ENCODE results near the gene TRIM34.

The TRIM34 gene

DNA sequence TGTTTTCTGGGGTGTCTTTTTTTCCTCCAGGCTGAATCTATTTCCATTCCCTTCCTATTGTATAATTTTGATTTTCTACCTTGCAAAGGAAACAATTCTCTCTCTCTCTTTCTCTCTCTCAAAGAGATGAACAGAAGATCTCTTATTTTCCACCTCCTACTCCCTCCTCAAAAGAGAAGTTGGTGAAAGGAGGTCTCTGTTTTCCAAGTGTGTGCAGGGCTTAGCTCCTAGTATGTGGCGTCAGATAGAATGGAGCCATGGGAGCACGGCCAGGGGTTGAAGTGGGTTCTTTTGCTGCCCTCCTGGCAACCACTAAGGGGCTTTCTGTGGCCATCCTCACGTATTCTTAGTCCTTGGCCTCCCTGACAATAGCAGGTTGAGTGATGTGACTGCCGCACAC is 480 bp downstream of the TRIM34 start:
- Histone ChIP-seq H3K9ac (ENCODE audit: low read length) (no peak overlapping the region), H3K56ac (ENCODE audit: low read length) (no peak overlapping the region), H3K36me3 (ENCODE audit: control insufficient read depth, insufficient read depth, low read length) (no peaks in the 10 kb centered on the region), H2BK5ac (ENCODE audit: low read length) (no peak overlapping the region), H3K4me2 (ENCODE audit: low read length) (no peak overlapping the region), H3K4me1 (ENCODE audit: control insufficient read depth, low read depth, low read length) (no peaks in the 10 kb centered on the region), H3K4ac (ENCODE audit: low read depth, low read length) (no peak overlapping the region), H4K5ac (ENCODE audit: low read length) (no peak overlapping the region), H2AK5ac (ENCODE audit: low read length) (no peak overlapping the region), H4K8ac (ENCODE audit: low read depth, low read length) (no peak overlapping the region), H3K18ac (ENCODE audit: low read length) (no peak overlapping the region), H3K27ac (ENCODE audit: low read depth, low read length) (no peak overlapping the region), H3K27me3 (ENCODE audit: insufficient read depth, low read length, poor library complexity) (no peaks in the 10 kb centered on the region), H3K23ac (ENCODE audit: low read length) (no peak overlapping the region), H2BK120ac (ENCODE audit: low read depth, low read length) (no peak overlapping the region), H3K79me1 (ENCODE audit: low read length) (no peaks in the 10 kb centered on the region), H3K79me2 (ENCODE audit: control insufficient read depth, insufficient read depth, low read length) (no peaks in the 10 kb centered on the region), H3K4me3 (ENCODE audit: low read length) (no peak overlapping the region), H2BK15ac (replicated peaks; ENCODE audit: low read depth) (no peak overlapping the region)
- no CpG with 5 or more reads among the region's 4 CpGs for WGBS (ENCODE audit: extremely low coverage, insufficient coverage, low lambda C conversion rate)
- DNase-seq: no peak

DNA sequence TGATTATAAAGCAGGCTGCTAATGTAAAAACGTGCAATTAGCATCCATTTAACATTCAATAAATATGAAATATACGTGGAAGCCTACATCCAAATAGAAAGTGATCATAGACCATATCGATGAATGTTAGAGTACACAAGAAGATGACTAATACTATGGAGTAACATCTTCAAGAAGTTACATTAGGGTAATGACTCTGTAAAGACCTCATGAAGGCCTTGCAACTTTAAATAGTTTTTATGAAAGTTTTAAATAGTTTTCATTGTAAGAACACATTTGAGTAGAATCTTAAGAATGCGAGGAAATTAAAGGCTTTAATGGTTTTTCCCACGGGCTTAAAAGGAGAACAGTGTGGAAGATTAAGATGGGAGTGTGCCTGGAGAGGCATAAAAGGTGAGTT is 1.4 kb downstream of the TRIM34 start:
- no CpG with 5 or more reads among the region's 5 CpGs for WGBS (ENCODE audit: extremely low coverage, insufficient coverage, low lambda C conversion rate)
- Histone ChIP-seq H3K4me3 (ENCODE audit: low read length) (no peak overlapping the region), H3K79me2 (ENCODE audit: control insufficient read depth, insufficient read depth, low read length) (no peaks in the 10 kb centered on the region), H3K4me2 (ENCODE audit: low read length) (no peak overlapping the region), H3K79me1 (ENCODE audit: low read length) (no peaks in the 10 kb centered on the region), H2BK120ac (ENCODE audit: low read depth, low read length) (no peak overlapping the region), H2BK15ac (replicated peaks; ENCODE audit: low read depth) (no peak overlapping the region), H3K23ac (ENCODE audit: low read length) (no peak overlapping the region), H4K8ac (ENCODE audit: low read depth, low read length) (no peak overlapping the region), H3K27me3 (ENCODE audit: insufficient read depth, low read length, poor library complexity) (no peaks in the 10 kb centered on the region), H4K5ac (ENCODE audit: low read length) (no peak overlapping the region), H3K4ac (ENCODE audit: low read depth, low read length) (no peak overlapping the region), H2BK5ac (ENCODE audit: low read length) (no peak overlapping the region), H3K18ac (ENCODE audit: low read length) (no peak overlapping the region), H2AK5ac (ENCODE audit: low read length) (no peak overlapping the region), H3K27ac (ENCODE audit: low read depth, low read length) (no peak overlapping the region), H3K4me1 (ENCODE audit: control insufficient read depth, low read depth, low read length) (no peaks in the 10 kb centered on the region), H3K36me3 (ENCODE audit: control insufficient read depth, insufficient read depth, low read length) (no peaks in the 10 kb centered on the region), H3K9ac (ENCODE audit: low read length) (no peak overlapping the region), H3K56ac (ENCODE audit: low read length) (no peak overlapping the region)
- no peak for DNase-seq

DNA sequence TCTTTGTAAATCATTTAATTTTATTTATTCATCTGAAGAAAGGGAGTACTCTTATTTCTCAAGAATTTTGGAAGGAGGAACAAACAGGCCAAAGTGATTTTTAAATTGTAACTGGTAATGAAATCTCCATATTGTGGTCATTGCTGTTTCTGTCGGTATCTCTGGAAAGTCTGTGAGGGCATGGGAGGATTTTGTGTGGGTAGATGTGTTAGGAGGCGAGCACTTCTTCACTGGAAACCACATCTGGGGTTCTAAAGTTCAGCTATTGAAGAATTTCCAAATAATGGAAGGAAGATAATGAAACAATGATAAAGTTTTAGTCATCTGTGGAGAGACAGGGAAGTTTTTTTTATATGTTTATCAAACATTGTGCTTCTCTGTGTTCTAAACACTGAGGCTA is 6.6 kb downstream of the TRIM34 start:
- Histone ChIP-seq H3K79me2 (ENCODE audit: control insufficient read depth, insufficient read depth, low read length) (no peaks in the 10 kb centered on the region), H3K36me3 (ENCODE audit: control insufficient read depth, insufficient read depth, low read length) (no peaks in the 10 kb centered on the region), H4K5ac (ENCODE audit: low read length) (no peak overlapping the region), H3K4me1 (ENCODE audit: control insufficient read depth, low read depth, low read length) (no peaks in the 10 kb centered on the region), H3K56ac (ENCODE audit: low read length) (no peak overlapping the region), H2BK120ac (ENCODE audit: low read depth, low read length) (no peak overlapping the region), H3K18ac (ENCODE audit: low read length) (no peak overlapping the region), H3K27ac (ENCODE audit: low read depth, low read length) (no peak overlapping the region), H2AK5ac (ENCODE audit: low read length) (no peak overlapping the region), H3K4me2 (ENCODE audit: low read length) (no peak overlapping the region), H3K9ac (ENCODE audit: low read length) (no peak overlapping the region), H3K23ac (ENCODE audit: low read length) (no peak overlapping the region), H3K4ac (ENCODE audit: low read depth, low read length) (no peak overlapping the region), H2BK15ac (replicated peaks; ENCODE audit: low read depth) (no peak overlapping the region), H3K79me1 (ENCODE audit: low read length) (no peaks in the 10 kb centered on the region), H4K8ac (ENCODE audit: low read depth, low read length) (no peak overlapping the region), H2BK5ac (ENCODE audit: low read length) (no peak overlapping the region), H3K27me3 (ENCODE audit: insufficient read depth, low read length, poor library complexity) (no peaks in the 10 kb centered on the region), H3K4me3 (ENCODE audit: low read length) (no peak overlapping the region)
- no CpG with 5 or more reads among the region's 2 CpGs for WGBS (ENCODE audit: extremely low coverage, insufficient coverage, low lambda C conversion rate)
- DNase-seq: no peak

- WGBS (ENCODE audit: extremely low coverage, insufficient coverage, low lambda C conversion rate): no CpG with 5 or more reads among the region's 5 CpGs
- Histone ChIP-seq H3K4me3 (ENCODE audit: low read length) (no peak overlapping the region), H3K36me3 (ENCODE audit: control insufficient read depth, insufficient read depth, low read length) (no peaks in the 10 kb centered on the region), H3K79me2 (ENCODE audit: control insufficient read depth, insufficient read depth, low read length) (no peaks in the 10 kb centered on the region), H3K56ac (ENCODE audit: low read length) (no peak overlapping the region), H3K9ac (ENCODE audit: low read length) (no peak overlapping the region), H4K8ac (ENCODE audit: low read depth, low read length) (no peak overlapping the region), H3K4me1 (ENCODE audit: control insufficient read depth, low read depth, low read length) (no peaks in the 10 kb centered on the region), H3K79me1 (ENCODE audit: low read length) (no peaks in the 10 kb centered on the region), H3K4me2 (ENCODE audit: low read length) (no peak overlapping the region), H2AK5ac (ENCODE audit: low read length) (no peak overlapping the region), H2BK120ac (ENCODE audit: low read depth, low read length) (no peak overlapping the region), H3K27me3 (ENCODE audit: insufficient read depth, low read length, poor library complexity) (no peaks in the 10 kb centered on the region), H2BK15ac (replicated peaks; ENCODE audit: low read depth) (no peak overlapping the region), H2BK5ac (ENCODE audit: low read length) (no peak overlapping the region), H3K4ac (ENCODE audit: low read depth, low read length) (no peak overlapping the region), H3K23ac (ENCODE audit: low read length) (no peak overlapping the region), H4K5ac (ENCODE audit: low read length) (no peak overlapping the region), H3K27ac (ENCODE audit: low read depth, low read length) (no peak overlapping the region), H3K18ac (ENCODE audit: low read length) (no peak overlapping the region)
- DNase-seq: no peak
Observed at GRCh38 chr11:5631969-5632635, 7.3 kb downstream of the TRIM34 start.

GRCh38 chr11:5639953-5640352 is 15.2 kb downstream of the TRIM34 start:
- H3K27me3 ChIP-seq (ENCODE audit: insufficient read depth, low read length, poor library complexity): no peaks in the 10 kb centered on the region
- no peak overlapping the region for H4K8ac ChIP-seq (ENCODE audit: low read depth, low read length)
- no peak overlapping the region for H2AK5ac ChIP-seq (ENCODE audit: low read length)
- H3K56ac ChIP-seq (ENCODE audit: low read length): no peak overlapping the region
- H3K79me2 ChIP-seq (ENCODE audit: control insufficient read depth, insufficient read depth, low read length): no peaks in the 10 kb centered on the region
- no peak overlapping the region for H2BK15ac ChIP-seq (replicated peaks; ENCODE audit: low read depth)
- no peak overlapping the region for H3K4me2 ChIP-seq (ENCODE audit: low read length)
- no peak for DNase-seq
- no peak overlapping the region for H2BK120ac ChIP-seq (ENCODE audit: low read depth, low read length)
- no peak overlapping the region for H3K18ac ChIP-seq (ENCODE audit: low read length)
- no peak overlapping the region for H3K9ac ChIP-seq (ENCODE audit: low read length)
- H4K5ac ChIP-seq (ENCODE audit: low read length): no peak overlapping the region
- H3K4ac ChIP-seq (ENCODE audit: low read depth, low read length): no peak overlapping the region
- H3K4me1 ChIP-seq (ENCODE audit: control insufficient read depth, low read depth, low read length): no peaks in the 10 kb centered on the region
- WGBS (ENCODE audit: extremely low coverage, insufficient coverage, low lambda C conversion rate): no CpG with 5 or more reads among the region's 1 CpG
- no peak overlapping the region for H2BK5ac ChIP-seq (ENCODE audit: low read length)
- no peak overlapping the region for H3K23ac ChIP-seq (ENCODE audit: low read length)
- H3K79me1 ChIP-seq (ENCODE audit: low read length): no peaks in the 10 kb centered on the region
- H3K36me3 ChIP-seq (ENCODE audit: control insufficient read depth, insufficient read depth, low read length): no peaks in the 10 kb centered on the region
- no peak overlapping the region for H3K4me3 ChIP-seq (ENCODE audit: low read length)
- H3K27ac ChIP-seq (ENCODE audit: low read depth, low read length): no peak overlapping the region

- no peak overlapping the region for H3K23ac ChIP-seq (ENCODE audit: low read length)
- no peak overlapping the region for H4K8ac ChIP-seq (ENCODE audit: low read depth, low read length)
- no peak overlapping the region for H3K4me3 ChIP-seq (ENCODE audit: low read length)
- H3K18ac ChIP-seq (ENCODE audit: low read length): no peak overlapping the region
- no peaks in the 10 kb centered on the region for H3K27me3 ChIP-seq (ENCODE audit: insufficient read depth, low read length, poor library complexity)
- no peak overlapping the region for H3K9ac ChIP-seq (ENCODE audit: low read length)
- no peaks in the 10 kb centered on the region for H3K36me3 ChIP-seq (ENCODE audit: control insufficient read depth, insufficient read depth, low read length)
- H2AK5ac ChIP-seq (ENCODE audit: low read length): no peak overlapping the region
- H2BK120ac ChIP-seq (ENCODE audit: low read depth, low read length): no peak overlapping the region
- H4K5ac ChIP-seq (ENCODE audit: low read length): no peak overlapping the region
- H3K79me1 ChIP-seq (ENCODE audit: low read length): no peaks in the 10 kb centered on the region
- H3K4ac ChIP-seq (ENCODE audit: low read depth, low read length): no peak overlapping the region
- DNase-seq: no peak
- H3K4me2 ChIP-seq (ENCODE audit: low read length): no peak overlapping the region
- no peaks in the 10 kb centered on the region for H3K79me2 ChIP-seq (ENCODE audit: control insufficient read depth, insufficient read depth, low read length)
- H3K56ac ChIP-seq (ENCODE audit: low read length): no peak overlapping the region
- H2BK15ac ChIP-seq (replicated peaks; ENCODE audit: low read depth): no peak overlapping the region
- H3K27ac ChIP-seq (ENCODE audit: low read depth, low read length): no peak overlapping the region
- H2BK5ac ChIP-seq (ENCODE audit: low read length): no peak overlapping the region
- no peaks in the 10 kb centered on the region for H3K4me1 ChIP-seq (ENCODE audit: control insufficient read depth, low read depth, low read length)
Observed at GRCh38 chr11:5643585-5643984, 18.8 kb downstream of the TRIM34 start.
